Mucosa of stomach (tissue), 1 donor: ENCODE data around the gene BTD.

ENCODE experiments used
- H3K27me3 ChIP-seq: one replicate; pipeline ENCODE4 v1.7.0; 2013; ENCODE audit warnings: mild to moderate bottlenecking, low read length; ENCODE audit not compliant: control insufficient read depth, insufficient read depth
- H3K36me3 ChIP-seq: one replicate; pipeline ENCODE4 v1.7.0; 2013; ENCODE audit warnings: low read length; ENCODE audit not compliant: control insufficient read depth, insufficient read depth
- H3K4me1 ChIP-seq: one replicate; pipeline ENCODE4 v1.7.0; 2013; ENCODE audit warnings: mild to moderate bottlenecking, low read length; ENCODE audit not compliant: control insufficient read depth, insufficient read depth
- H3K4me3 ChIP-seq: one replicate; pipeline ENCODE4 v1.7.0; 2013; ENCODE audit warnings: low read length
- H3K9ac ChIP-seq: one replicate; pipeline ENCODE4 v1.7.0; 2013; ENCODE audit warnings: mild to moderate bottlenecking, low read length, moderate library complexity
- H3K9me3 ChIP-seq: one replicate; pipeline ENCODE4 v1.7.0; 2013; ENCODE audit warnings: mild to moderate bottlenecking, low read length, moderate library complexity; ENCODE audit not compliant: control insufficient read depth
- donor health status: Pancreatic carcinoma.

Gene BTD

DNA sequence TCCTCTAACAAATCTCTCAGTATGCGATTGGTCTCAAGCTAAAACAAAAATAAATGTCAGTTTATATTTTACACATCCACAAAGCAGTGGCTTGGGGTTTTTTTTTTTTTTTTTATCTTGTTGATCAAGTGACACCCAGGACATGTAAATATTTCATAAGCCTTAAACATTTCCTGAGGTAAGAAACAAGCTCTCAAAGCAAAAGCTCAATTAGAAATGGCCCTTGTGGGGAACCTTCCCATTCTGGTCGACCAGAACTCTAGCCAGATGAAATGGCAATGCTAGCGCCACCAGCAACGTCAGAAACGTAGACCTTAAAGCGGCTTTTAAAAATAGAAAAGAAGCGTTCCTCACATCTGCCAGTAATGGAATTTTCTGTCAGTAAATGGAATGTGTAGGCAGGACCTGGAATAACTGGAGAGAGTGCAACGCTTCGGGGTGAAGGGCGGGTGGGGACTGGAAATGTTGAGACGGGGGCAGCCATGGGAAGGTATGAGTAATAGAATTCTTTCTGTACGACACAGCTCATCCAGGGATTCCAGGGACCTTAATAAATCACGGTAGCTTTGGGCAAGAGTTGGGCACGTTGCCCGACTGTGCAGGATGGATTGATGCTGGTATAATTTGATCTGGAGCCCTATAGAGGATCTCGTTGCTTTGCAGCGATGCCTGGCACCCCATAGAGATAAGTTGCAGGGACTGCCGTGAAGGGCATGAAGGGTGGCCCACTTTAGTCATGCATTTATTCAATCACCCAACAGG is 44.4 kb downstream of the BTD start:
- Histone ChIP-seq H3K27me3 (no peaks in the 10 kb centered on the region), H3K4me3 (no peak overlapping the region), H3K9ac (no peak overlapping the region), H3K9me3 (no peaks in the 10 kb centered on the region), H3K4me1 (no peaks in the 10 kb centered on the region), H3K36me3 (no peaks in the 10 kb centered on the region)

- Histone ChIP-seq H3K27me3 (no peaks in the 10 kb centered on the region), H3K4me1 (no peaks in the 10 kb centered on the region), H3K4me3 (no peak overlapping the region), H3K36me3 (no peaks in the 10 kb centered on the region), H3K9ac (no peak overlapping the region), H3K9me3 (no peaks in the 10 kb centered on the region)
Measured at GRCh38 chr3:15646851-15647511, 45.4 kb downstream of the BTD start.

- no peaks in the 10 kb centered on the region for H3K4me1 ChIP-seq
- H3K36me3 ChIP-seq, result no peaks in the 10 kb centered on the region
- H3K9ac ChIP-seq, result no peak overlapping the region
- H3K27me3 ChIP-seq, result no peaks in the 10 kb centered on the region
- no peaks in the 10 kb centered on the region for H3K9me3 ChIP-seq
- H3K4me3 ChIP-seq, result no peak overlapping the region
Measured at GRCh38 chr3:15647611-15648167, 46.1 kb downstream of the BTD start.

DNA sequence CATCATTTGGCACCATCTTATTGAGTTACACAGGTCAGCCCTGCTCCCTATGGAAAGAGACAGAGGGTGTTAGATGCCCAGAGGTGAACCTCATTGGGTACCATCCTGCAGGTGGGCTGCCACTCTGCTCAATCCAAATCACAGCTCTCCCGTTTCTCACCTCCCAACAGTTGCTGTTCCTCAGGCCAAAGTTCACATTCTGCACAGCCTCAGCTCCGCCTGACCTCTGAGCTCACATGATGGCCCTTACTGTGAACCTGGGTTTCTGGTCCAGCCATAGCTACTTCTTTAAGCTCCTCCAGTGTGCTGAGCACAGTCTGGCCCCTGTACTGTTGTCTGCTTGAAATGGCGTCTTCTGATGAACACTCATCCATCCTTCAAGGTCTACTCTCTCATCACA is 47.8 kb downstream of the BTD start:
- Histone ChIP-seq H3K9me3 (no peaks in the 10 kb centered on the region), H3K9ac (no peak overlapping the region), H3K4me1 (no peaks in the 10 kb centered on the region), H3K36me3 (no peaks in the 10 kb centered on the region), H3K27me3 (no peaks in the 10 kb centered on the region), H3K4me3 (no peak overlapping the region)

DNA sequence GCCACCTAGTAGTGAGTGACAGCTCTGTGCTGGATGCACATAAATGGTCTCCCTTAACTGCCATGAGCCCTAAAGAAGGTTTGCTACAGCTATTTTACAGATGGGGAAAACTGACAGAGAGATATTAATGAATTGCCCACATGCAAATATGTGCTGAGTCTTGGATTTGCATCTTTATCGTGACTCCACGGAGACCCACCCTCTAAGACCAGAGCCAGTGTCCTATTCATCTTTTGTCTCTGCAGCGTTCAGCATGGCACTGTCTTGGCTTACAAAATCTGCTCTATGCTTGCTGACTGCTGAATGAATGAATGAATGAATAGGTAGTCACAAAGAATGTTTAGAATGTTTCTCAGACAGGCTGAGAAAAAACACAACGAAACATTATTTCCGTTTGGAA is 48.3 kb downstream of the BTD start:
- Histone ChIP-seq H3K4me1 (no peaks in the 10 kb centered on the region), H3K9ac (no peak overlapping the region), H3K36me3 (no peaks in the 10 kb centered on the region), H3K27me3 (no peaks in the 10 kb centered on the region), H3K4me3 (no peak overlapping the region), H3K9me3 (no peaks in the 10 kb centered on the region)

- Histone ChIP-seq H3K4me3 (no peak overlapping the region), H3K4me1 (no peaks in the 10 kb centered on the region), H3K36me3 (no peaks in the 10 kb centered on the region), H3K27me3 (no peaks in the 10 kb centered on the region), H3K9me3 (no peaks in the 10 kb centered on the region), H3K9ac (no peak overlapping the region)
Measured at GRCh38 chr3:15651396-15651795, 49.9 kb downstream of the BTD start.

- H3K36me3 ChIP-seq, result no peaks in the 10 kb centered on the region
- no peak overlapping the region for H3K4me3 ChIP-seq
- no peaks in the 10 kb centered on the region for H3K27me3 ChIP-seq
- H3K9me3 ChIP-seq, result peaks cover 4% of the 10 kb centered on the region
- no peaks in the 10 kb centered on the region for H3K4me1 ChIP-seq
- no peak overlapping the region for H3K9ac ChIP-seq
Measured at GRCh38 chr3:15653321-15653720, 51.8 kb downstream of the BTD start.

- no peaks in the 10 kb centered on the region for H3K4me1 ChIP-seq
- H3K9me3 ChIP-seq, result peaks cover 4% of the 10 kb centered on the region
- H3K27me3 ChIP-seq, result no peaks in the 10 kb centered on the region
- no peak overlapping the region for H3K9ac ChIP-seq
- no peak overlapping the region for H3K4me3 ChIP-seq
- H3K36me3 ChIP-seq, result no peaks in the 10 kb centered on the region
Measured at GRCh38 chr3:15654127-15654526, 52.6 kb downstream of the BTD start.

DNA sequence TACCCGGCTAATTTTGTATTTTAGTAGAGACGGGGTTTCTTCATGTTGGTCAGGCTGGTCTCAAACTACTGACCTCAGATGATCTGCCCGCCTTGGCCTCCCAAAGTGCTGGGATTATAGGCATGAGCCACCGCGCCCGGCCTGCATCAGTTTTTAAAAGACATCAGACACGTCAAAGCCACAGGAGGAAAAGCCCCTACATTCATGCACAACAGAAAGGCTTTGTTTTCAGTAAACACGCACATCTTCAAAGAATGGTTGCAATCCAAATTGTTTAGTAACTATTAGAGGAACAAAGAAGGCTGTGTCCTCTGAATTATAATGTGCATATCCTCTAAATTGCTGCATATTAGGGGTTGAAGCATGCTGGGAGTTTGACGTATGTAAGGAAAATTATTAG is 53.3 kb downstream of the BTD start:
- H3K4me1 ChIP-seq, result no peaks in the 10 kb centered on the region
- H3K4me3 ChIP-seq, result no peak overlapping the region
- H3K36me3 ChIP-seq, result no peaks in the 10 kb centered on the region
- H3K9me3 ChIP-seq, result peaks cover 4% of the 10 kb centered on the region
- H3K27me3 ChIP-seq, result no peaks in the 10 kb centered on the region
- H3K9ac ChIP-seq, result no peak overlapping the region

DNA sequence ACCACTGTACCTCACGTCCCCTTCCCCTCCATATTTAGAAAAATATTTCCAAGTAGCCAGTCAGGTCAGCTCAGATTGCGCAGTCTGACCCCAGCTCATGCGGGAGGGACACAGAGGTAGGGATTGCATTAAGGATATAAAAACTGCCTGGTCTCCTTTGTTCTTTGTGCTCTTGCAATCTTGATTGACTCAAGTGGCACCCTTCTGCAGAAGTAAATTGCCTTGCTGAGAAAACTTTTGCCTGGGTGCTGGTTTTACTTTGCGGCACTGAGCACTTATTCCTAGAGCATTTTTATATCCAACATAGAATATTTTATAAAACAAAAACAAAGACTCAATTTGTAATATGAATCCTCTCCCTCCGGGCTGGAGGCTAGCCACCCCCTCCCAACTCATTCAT is 54.8 kb downstream of the BTD start:
- H3K9ac ChIP-seq, result no peak overlapping the region
- H3K27me3 ChIP-seq, result no peaks in the 10 kb centered on the region
- H3K9me3 ChIP-seq, result peaks cover 4% of the 10 kb centered on the region
- no peaks in the 10 kb centered on the region for H3K4me1 ChIP-seq
- no peak overlapping the region for H3K4me3 ChIP-seq
- no peaks in the 10 kb centered on the region for H3K36me3 ChIP-seq

- Histone ChIP-seq H3K9me3 (peaks cover 4% of the 10 kb centered on the region), H3K4me1 (no peaks in the 10 kb centered on the region), H3K36me3 (no peaks in the 10 kb centered on the region), H3K4me3 (no peak overlapping the region), H3K9ac (no peak overlapping the region), H3K27me3 (no peaks in the 10 kb centered on the region)
Measured at GRCh38 chr3:15657016-15657415, 55.5 kb downstream of the BTD start.

GRCh38 chr3:15659254-15659975 is 57.9 kb downstream of the BTD start:
- H3K9me3 ChIP-seq, result peaks cover 4% of the 10 kb centered on the region
- H3K36me3 ChIP-seq, result no peaks in the 10 kb centered on the region
- H3K9ac ChIP-seq, result no peak overlapping the region
- H3K4me3 ChIP-seq, result no peak overlapping the region
- H3K4me1 ChIP-seq, result no peaks in the 10 kb centered on the region
- H3K27me3 ChIP-seq, result no peaks in the 10 kb centered on the region
